GM21390 (cell line): ENCODE measurements around the gene PMFBP1.

Experiments used
- ATAC-seq: cut with Tn5 transposase; IDR thresholded peaks from one replicate; pipeline ENCODE4 v1.9.1; 2021; ENCODE audit not compliant: unreplicated experiment

PMFBP1 gene, protein sequence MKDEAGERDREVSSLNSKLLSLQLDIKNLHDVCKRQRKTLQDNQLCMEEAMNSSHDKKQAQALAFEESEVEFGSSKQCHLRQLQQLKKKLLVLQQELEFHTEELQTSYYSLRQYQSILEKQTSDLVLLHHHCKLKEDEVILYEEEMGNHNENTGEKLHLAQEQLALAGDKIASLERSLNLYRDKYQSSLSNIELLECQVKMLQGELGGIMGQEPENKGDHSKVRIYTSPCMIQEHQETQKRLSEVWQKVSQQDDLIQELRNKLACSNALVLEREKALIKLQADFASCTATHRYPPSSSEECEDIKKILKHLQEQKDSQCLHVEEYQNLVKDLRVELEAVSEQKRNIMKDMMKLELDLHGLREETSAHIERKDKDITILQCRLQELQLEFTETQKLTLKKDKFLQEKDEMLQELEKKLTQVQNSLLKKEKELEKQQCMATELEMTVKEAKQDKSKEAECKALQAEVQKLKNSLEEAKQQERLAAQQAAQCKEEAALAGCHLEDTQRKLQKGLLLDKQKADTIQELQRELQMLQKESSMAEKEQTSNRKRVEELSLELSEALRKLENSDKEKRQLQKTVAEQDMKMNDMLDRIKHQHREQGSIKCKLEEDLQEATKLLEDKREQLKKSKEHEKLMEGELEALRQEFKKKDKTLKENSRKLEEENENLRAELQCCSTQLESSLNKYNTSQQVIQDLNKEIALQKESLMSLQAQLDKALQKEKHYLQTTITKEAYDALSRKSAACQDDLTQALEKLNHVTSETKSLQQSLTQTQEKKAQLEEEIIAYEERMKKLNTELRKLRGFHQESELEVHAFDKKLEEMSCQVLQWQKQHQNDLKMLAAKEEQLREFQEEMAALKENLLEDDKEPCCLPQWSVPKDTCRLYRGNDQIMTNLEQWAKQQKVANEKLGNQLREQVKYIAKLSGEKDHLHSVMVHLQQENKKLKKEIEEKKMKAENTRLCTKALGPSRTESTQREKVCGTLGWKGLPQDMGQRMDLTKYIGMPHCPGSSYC

DNA sequence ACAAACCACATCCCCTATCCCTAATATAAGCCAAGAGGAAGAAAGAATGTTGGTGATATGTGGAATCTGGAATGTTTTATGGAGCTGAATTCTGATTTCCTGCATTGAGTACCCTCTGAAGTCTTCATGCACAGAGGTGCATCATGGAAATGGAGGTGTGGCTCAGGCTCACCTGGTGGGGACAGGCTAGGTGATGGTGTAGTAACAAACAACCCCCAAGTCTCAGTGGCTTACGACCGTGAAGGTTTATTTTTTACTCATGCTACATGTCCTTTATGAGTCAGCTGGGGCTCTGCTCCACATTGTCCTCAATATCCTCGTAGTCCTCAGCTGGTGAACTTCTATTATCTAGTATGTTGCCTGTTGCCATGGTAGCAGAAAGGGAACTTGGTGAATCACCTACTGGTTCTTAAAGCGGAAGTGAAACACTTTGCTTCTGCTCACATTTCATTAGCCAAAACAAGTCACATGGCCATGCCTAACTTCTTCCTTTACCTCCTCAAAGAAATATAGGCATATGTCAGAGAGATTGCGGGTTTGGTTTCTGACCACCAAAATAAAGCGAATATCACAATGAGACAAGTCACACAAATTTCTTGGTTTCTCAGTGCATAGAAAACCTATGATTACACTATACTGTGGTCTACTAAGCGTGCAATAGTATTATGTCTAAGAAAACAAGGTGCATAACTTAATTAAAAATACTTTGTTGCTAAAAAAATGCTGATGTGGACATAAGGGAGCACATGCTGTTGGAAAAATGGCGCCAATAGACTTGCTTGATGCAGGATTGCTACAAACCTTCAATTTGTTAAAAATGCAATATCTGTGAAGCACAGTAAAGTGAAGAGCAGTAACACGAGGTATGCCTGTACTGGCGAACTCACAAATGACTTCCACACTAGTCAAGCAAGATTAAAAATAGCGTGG is at the start of gene PMFBP1:
Gene PMFBP1 (minus strand): TSS at position 51 of the 930 bp plus-strand sequence. CDS start 947 bp downstream, outside the sequence.
- peak; percentile 98 for ATAC-seq

DNA sequence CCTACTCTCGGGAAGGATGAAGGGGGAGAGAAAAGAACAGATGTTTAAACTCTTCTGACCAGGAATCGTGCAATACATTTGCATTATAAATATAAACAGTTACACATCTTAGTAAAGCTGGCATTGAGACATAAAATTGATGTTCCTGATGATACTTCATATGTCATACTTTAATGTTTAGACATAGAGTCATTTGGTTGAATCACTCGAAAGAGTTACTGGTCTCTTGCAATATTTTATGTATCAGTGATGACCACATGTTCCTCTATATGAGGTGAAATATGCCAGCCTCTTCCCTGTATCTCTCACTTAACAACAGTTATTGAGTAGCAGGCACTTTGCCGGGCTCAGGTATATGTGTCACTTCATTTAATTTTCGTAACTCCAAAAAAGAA is 49.7 kb upstream of the PMFBP1 start:
- ATAC-seq, result no peak

DNA sequence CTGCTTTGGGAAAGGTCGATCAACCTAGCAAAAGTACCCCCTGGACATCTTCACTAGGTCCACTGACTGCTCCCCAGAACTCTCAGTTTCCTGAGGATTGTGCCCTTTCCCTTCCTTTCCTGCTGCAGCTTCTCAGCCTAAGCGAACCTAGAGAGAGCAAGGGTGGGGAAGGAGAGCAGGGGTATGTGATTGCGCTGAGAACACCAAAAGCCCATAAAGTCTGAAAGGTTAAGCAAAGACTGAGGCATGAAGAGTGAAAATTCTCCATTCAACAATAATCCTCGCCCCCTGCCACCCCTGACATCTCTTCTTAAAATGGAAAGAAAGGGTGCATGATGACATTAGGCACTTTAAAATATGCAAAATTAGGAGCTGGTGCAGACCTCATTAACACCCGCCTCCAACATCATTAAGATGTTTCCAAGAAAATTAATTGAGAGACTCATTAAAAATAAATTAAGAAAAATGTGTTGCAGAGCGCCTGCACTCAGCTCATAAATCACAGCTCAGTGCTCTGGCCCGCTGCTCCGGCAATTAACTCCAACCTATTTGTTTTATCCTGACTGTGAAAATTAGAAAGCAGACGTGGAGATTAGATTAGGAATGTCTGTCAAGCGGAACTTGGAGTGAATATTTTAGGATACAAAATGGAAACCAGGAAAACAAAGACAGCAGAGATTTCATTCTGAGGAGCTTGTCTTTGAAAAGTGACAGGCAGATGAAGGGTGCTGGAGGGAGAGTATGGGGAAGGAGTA is 49.1 kb upstream of the PMFBP1 start:
- ATAC-seq, result no peak

DNA sequence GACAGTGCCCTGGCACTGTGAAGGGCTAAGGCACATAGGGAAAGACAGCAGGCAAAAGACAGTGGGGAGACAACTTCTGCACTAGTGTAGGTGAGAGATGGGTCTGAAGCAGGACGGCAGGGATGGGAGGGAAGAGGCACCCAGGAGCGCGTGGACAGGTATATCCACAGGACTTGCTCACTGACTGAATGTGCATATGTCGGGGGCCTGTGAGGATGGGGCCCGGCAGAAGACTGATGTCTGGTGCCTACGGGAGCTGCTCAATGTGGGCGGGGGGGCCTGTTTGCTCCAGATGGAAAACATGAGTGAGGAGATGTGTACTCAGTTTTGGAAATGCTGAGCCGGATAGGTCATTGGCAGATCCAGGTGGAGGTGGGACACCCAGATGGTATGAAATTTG is 47.3 kb upstream of the PMFBP1 start:
- no peak for ATAC-seq

DNA sequence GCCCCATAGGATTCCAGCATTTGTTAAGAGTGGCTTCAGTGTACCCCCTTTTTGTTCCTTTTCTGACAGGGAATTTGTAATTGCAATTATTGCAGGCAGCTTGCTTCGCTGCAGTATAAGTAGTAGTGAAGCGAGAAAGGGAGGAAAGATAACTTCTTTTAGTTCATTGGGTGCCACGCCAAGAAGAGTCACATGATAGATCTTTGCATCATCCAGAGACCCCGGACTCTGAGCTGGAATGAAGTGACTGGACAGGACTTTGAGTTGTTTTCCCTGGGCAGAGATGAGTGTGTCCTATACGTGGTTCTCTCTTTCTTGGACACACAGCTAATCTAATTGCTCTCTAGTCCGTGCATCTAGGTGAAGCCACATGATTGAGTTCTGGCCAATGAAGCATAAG is 44.8 kb upstream of the PMFBP1 start:
- no peak for ATAC-seq

DNA sequence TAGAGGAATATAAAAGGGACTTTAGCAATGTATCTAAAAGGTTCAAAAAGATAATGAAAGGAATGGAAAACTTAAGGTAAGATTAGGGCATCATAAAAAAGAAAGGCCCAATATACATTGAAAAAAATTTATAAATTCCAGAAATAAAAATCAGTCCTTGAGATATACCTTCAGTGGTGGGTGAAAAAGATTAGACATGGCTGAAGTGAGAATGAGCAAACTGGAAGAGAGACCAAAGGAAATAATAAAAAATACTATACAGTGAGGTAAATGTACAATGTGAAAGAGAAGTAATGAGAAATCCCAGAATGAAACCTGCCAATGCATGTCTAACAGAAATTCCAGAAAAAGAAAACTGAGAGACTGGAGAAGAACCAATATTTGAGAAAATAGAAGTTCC is 42.9 kb upstream of the PMFBP1 start:
- ATAC-seq, result no peak

DNA sequence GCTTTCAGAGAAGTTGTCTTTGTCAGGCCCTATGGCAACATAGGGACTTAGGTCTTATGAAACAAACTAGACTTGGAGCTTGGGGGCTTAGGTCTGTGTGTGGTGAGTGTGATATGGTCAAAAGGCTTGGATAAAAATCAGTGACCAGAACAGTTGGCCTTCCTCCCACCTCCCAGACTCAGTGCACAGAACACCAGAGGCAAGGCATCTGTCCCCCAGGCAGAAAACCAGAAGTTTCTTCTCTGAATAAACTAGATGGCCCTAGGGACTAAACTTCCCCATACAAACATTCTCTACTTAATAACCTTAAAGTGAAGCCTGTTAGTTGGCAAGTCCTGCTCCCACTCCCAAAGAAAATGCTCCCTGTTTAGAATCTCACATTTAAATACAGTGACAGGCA is 39.2 kb upstream of the PMFBP1 start:
- no peak for ATAC-seq

DNA sequence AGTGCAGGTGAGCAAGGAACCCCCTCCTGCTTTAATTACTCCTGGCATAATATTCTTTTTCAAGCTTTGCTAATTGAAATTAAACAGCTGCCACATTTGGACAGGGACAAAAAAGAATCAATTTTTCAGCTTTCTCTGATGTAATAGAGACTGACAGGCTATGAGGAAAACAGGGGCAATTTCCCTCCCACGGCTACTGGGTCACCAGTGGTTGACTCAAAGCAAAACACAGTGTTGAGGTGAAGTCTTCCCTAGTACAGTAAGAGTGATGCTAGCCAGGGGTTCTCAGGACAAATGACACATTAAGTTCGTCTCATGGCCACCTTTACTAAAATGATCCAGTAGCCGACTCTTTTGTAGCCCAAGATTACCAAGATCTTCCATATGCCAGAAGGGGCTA is 38.6 kb upstream of the PMFBP1 start:
- no peak for ATAC-seq

DNA sequence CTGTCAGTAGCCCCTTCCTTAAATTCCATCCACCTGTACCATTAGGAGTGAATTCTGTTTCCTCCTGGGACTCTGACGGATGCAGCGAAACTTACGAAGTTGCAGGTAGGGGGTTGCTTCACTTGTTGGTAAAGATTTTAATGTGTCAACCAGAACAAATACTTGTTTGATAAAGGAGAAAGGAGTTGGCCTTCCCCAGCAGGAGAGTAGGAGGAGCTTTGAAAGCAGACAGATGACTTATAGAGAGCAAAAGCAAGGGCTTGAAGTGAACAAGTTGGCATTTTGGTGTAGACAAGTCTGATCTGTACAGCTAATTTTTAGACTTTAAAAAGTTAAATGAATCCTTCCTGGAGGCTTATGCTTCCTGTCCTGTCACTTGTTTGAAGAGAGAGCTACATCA is 38.1 kb upstream of the PMFBP1 start:
- no peak for ATAC-seq

DNA sequence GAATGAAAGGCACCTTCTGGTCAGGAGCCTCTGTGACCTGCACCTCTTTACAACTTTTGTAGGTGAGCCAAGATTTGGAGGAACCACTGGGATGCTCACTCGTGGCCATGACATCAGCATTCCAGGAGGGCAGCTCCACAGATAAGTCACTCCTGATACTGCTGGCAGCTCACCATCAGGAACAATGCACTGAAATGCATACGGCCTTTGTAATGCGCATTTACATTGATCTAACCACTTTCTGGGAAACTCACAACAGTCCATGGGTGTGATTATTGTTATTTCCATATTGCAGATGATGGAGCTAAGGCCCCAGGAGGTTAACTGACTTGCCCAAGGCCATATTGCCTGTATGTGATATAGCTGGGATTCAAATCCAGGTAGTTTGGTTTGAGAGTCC is 34.3 kb upstream of the PMFBP1 start:
- ATAC-seq, result no peak

DNA sequence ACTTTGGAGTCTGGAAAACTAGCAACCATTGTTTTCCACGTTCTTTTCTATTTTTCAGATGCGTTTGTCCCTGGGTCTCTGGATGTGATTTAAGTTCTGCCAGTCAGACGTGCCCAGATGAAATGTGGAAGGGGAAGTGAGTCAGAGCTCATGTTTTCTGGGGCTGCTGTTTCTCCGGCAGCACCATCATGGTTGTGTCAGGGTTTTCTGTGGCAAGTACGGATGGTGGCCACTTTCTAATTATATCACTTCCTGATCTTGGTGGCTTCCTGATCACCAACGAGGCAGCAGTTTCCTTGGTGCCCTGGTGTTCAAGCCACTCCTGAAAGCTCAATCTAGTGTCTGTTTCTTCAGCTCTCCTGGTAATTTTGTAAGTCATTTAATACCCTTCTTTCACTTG is 31.4 kb upstream of the PMFBP1 start:
- peak; percentile 77 for ATAC-seq

DNA sequence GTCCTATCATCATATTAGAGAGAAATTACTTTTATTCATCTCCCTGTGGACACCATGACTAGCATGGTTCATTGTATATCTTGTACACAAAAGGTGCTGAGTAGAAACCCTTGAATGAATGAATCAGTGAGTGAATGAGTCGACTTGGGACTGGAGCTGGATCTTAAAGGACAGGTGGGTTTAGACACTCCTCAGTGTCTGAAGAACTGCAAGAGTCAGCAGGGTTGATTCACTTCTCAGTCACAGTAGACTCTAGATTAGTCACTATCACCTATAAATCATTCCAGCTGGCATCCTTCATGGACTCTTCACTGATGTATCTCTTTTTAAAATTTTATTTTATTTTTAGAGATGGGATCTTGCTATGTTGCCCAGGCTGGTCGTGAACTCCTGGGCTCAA is 30.1 kb upstream of the PMFBP1 start:
- ATAC-seq, result no peak

DNA sequence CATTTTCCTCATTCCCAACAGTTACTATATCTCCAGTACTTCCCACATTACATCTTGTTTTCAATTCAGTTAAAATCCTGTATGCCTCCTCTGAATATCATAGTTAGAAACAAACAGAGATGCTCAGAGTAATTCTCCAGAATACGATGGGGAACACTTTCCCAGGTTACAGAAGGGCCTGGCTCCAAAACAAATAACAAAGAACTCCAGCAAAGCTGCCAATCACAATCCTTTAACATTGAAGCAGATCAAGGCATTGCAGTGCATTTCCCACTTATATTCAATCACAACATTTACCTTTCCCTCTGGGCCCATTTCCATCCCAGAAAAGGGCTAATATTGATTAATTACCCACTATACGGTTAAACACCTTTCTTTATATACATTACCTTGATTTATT is 29.4 kb upstream of the PMFBP1 start:
- no peak for ATAC-seq

DNA sequence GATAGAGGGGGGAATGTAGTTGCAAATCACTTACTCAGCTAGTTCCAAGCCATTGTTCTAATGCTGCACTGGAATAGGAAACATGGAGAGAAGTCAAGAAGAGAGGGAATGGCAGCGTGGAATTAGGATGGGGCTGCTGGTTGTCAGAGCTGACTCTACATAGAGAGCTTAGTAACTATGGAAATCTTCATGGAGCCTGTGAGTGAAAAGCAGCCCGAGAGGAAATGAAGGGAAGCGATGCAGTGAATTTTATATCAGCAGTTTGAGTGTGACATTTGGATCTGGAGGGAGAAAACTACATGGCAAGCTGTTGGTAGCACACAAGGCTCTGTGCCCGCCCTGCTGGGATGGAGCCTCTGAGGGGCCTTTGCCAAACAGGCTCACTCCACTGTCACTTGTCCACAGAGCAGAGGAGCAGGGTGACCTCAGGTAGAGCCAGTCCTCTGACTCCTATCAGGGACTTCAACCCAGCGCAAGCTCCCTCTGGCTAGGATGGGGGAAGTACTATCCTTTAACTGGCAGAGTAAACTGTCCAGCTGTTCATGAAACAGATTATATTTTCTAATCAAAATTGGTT is 27.9 kb upstream of the PMFBP1 start:
- ATAC-seq, result no peak

DNA sequence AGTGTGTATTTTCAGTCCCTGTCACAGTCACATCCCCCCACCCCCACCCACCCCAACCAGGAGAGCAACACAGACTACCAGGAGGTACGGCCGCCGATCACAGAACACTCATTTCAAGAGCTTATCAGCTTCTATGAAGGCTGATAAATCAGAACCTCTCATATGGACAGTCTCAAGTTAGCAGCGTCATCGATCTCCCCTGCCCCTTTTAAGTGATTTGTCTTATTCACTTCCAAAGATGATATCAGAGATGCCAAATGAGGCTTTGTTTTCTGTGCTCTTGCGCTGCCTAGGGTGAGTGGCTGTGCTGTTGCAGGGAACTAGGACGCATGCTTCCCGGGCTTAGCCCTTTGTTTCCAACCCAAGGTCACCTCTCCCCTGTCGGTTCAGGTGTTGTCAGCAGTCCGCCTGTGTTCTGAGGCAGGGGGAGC is 26.8 kb upstream of the PMFBP1 start:
- no peak for ATAC-seq

DNA sequence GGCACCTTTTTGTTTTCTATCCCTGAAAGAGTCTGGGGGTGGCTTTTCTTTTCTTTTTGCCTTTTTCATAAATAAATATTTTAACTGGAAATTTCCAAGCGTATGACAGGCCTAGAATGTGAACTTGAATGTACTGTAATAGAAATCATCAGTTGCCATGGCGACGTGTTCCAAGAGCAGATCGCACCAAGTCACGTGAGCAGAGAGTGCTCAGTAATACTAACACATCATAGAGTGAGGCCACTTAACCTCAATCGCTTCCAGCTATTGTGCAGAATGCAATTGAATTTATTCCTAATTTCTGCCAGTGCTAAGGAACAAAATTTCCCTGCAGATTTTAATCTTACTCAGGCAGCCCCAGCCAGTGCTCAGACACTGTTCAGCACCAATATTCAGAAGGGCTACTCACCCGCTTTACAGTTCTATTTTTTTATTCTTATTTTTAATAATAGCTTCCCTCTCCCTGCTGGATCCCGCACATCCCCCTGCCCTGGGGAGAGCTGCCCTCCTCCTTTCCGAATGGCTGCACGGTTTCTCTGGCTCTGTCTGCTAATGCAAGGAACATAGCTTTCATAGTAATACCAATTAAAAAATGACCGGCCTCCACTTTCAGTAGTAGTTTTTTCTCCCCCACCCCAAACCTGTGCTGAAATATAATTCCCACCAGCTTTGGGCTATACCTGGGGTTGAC is 26.2 kb upstream of the PMFBP1 start:
- ATAC-seq, result no peak

DNA sequence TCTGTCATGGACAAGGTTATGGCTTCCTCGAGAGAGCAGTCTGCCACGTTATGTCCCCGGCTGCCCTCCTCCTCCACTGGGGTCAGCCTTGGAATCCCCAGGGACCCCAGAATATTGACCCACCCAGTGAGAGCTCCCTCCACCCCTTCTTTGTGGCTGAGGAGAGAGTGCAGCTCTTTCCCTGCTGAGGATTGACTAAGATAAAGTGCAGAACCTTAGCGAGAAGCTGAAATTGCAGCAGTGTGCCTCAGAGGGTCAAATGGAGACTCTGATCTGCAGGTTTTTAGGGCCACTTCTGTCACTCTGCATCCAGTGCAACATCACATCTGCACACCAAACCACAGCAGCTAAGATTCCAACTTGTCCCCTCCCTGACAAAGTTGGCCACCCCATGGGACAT is 25.6 kb upstream of the PMFBP1 start:
- ATAC-seq, result no peak

DNA sequence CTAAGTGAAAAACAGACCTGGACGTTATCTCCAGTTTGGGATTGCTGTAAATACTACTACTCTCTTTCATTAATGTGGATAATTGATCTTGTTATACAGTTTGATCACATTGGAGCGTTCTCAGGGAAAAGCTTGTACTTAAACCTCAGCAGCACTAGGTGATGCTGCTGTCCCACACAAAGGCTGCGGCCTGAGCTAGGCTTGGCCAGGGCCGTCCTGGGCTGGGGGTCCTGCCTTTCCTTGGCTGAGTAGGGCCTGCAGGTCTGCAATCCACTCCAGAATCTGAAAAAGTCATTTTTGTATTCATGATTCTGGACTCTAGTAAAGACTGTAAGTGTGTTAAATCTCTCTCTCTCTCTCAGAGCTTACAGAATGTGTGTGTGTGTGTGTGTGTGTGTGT is 23.7 kb upstream of the PMFBP1 start:
- ATAC-seq, result no peak

DNA sequence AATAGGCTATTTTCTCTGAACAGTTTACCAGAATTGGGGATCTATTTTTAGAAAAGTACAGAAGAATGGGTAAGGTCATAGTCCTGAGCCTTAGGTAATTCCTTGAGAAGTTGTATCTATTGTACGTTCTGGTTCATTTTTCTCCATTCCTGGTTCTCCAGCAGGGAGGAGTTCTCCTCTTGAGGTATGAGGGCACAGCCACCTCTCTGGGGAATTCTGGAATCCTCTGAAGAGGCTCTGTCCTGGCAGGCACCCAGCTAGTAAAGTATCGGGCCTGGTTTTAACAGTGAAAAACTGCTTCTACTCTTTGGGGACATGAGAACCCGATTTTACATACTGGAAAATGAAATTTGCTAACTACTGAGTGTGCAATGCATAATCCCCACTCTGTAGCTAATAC is 19.6 kb upstream of the PMFBP1 start:
- ATAC-seq, result no peak
